GM18520 (cell line): Measurements from ENCODE around the gene FAM184A.
"Not testable (repeated sequence)": the region's sequence is repeated elsewhere in the genome, so short reads cannot be mapped to it uniquely, and the experiment has no call there.

Experiments
- ATAC-seq: cut with Tn5 transposase; IDR thresholded peaks from one replicate; pipeline ENCODE4 v1.9.1; 2021; ENCODE audit not compliant: unreplicated experiment

Gene FAM184A

GRCh38 chr6:119097815-119098361, 19.4 kb upstream of the FAM184A start:
- ATAC-seq = not testable (repeated sequence)

- no peak for ATAC-seq
These were observed 18.5 kb upstream of the FAM184A start for GRCh38 chr6:119096721-119097565.

DNA sequence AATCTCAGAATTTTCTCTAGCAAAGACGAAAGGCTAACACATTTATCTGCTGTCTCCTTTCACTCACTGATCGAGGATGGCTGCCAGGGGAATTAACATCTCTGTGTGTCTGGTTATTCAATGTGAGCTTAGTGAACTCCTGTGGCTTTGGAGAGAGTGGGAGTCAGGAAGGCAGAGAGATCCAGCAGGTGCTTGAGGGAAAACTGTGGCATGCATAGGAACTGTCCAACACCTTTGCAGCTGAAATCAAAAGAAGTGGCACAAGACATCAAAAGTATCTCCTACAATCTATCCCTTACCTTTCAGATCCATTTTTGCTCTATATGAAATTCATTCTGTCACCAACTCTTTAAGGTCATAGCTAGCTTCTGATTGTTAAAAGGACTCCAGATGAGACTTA, 11.8 kb upstream of the FAM184A start:
- no peak for ATAC-seq

DNA sequence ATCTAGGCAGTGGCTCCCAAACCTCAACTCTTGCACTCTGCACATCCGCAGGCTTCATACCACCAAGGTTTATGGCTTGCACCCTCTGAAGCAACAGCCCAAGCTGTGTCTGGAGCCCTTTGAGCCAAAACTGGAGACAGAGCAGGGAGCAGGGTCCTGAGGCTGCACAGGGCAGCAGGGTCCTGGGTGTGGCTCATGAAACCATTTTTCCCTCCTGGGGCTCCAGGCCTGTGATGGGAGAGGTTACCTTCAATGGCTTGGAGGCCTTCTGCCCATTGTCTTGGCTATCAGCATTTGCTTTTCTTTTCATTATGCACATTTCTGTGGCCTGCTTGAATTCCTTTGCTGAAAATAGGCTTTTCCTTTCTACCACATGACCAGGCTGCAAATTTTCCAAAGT, 6.3 kb upstream of the FAM184A start:
- ATAC-seq = no peak

DNA sequence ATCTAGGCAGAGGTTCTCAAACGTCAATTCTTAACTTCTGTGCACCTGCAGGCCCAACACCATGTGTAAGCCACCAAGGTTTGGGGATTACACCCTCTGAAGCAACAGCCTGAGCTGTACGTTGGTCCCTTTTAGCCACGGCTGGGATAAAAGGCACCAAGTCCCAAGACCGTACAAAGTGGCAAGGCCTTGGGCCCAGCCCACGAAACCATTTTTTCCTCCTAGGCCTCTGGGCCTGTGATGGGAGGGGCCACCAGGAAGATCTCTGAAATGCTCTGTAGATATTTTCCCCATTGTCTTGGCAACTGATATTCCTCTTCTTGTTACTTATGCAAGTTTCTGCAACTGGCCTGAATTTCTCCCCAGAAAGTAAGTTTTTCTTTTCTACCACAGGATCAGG, 4.5 kb upstream of the FAM184A start:
- no peak for ATAC-seq

GRCh38 chr6:119079283-119079809, 882 bp upstream of the FAM184A start:
- ATAC-seq = no peak

GRCh38 chr6:119077643-119078375, 655 bp downstream of the FAM184A start:
- no peak for ATAC-seq

DNA sequence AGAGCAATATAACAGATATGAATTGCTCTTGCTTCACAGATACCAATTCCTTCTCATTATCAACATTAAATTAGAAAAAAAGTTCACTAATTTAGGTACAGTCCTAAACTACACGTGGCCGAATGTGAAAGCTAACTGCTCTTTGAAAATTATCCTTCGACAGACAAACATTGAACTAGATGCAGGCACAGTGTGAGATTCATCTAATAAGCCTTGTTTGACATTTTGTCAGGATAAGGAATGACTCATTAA, 1.1 kb downstream of the FAM184A start:
- ATAC-seq = no peak

DNA sequence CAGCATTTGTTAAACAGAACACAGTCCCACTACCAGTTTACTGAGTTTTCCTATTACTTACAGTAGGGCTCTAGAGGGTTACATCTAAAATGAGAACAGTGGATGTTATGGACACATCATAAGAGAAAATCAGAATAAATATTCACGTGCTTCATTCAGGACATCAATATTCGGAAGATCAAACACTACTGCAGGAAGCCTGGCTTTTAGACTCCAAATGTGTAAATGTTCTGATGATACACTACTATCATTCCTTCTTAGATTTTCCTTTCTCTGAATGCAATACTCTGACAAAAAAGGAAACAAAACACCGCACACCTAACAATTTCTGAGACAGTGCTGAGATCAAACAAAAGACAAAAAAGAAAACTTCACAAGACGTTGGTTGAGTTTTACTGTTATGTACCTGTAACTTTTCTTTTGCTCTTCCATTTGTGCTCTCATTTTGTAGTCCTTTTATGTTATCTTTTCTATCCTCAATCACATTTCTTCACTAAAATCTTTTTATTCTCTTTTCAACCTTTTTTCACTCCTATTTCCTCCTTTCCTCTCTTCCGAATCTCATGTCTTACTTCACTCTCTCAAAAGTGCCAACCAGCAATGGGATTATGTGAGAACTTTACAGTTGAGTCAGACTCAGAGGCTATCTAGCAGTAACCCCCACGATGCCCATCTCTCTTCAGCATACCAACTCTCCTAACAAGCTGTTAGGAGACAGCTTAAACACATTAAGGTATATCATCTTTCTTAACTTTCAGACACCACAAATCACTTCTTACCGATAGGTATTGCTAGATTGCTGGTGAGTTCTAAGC, 1.7 kb downstream of the FAM184A start:
- ATAC-seq = no peak

DNA sequence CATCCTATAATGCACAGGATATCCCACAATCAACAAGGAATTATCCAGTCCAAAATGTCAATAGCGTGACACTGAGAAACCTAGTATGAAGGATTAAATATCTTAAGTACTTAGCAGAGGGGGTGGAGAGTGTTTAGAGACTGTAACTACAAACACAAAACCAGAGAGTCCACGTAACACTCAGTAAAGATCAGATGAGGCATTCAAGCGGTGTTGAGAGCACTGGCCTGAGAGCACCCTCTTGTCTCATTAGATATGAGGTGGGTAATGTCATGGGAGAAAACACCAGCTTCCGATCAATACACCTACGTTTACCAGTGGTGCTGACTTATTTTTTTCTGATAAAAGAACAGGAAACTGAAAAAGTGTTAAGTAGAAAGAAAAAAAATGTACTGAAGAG, 2.3 kb downstream of the FAM184A start:
- ATAC-seq = no peak

DNA sequence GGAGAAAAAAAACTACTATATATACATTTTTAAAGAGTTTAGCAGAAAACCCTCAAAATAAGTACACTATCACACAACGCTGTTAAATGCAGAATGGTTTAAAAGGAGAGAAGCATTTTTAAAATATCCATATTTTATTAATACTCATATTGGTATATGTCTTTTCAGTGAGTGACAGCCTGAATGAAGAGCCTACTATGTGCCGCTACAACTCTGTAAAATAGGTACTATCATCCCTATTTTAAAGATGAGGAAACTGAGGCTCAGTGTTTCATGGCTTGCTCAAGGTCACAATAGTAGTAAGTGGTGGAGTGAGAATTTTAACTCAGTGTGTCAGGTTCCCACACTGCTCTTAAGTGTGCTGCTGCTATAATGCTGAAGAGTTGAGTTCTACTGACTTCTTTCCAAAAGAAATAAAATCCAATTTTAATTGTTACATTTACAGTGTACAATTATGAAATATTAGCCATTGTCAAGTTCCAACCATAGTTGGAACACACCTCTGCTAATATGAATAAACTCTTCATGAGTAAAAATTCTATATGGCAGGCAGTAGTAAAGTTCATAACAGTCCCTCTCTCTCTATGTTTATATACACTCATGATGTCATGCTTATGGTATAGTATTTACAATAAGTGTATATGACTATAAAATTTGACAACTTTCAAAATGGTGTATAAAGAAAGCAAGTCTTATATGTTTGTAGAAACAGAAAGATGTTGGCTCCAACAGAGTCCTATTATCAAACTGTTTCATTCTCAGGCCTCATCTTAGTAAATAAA, 3.1 kb downstream of the FAM184A start:
- no peak for ATAC-seq

DNA sequence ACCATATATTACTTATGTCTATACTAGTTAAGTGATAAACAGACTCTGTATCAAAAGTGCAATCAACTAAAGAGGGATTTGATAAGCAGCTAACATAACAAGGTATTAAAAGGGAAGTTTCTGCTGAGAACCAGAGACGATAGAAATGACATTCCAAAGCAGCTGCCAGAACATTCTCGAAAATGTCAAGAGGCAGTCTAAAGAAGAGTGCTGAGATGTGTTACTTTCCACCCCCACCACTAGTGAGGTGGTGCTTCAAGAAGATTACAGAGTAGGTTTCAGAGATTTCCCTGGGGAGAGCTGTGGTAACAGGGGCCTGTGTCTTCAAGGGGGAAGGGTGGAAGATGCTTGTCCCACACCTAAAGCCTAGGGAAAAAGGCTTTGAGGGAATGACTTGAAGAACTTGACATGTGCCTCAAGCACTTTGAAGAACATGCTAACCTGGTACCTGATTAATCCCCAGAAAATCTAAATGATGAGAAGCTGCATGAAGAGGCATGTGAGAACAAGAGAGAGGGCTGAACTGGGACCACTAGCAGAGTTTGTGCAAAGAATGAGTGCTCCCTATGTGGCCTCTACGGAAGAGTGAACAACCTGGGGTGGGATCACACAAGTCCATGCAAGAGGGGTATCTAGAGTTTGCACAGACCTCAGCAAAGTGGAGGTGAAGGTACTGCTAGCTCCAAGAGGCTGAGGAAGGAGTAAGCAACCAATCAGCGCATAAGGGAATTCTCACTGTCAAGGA, 5.0 kb downstream of the FAM184A start:
- no peak for ATAC-seq

DNA sequence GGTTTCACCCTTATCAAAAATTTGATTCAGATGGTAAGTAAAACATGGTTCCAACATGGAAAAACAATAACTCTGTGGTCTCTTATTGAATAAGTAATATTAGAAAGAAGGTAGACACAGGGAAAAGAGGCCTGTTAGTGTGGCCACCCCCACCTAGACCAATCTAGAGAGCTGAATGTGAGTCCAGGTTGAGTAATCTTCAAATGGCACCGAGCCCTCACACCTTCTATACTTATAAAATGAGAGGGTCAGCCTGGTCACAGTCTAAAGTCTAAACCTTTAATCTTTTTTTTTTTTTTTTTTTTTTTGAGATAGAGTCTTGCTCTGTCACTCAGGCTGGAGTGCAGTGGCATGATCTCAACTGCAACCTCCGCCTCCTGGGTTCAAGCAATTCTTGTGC, 6.9 kb downstream of the FAM184A start:
- no peak for ATAC-seq

DNA sequence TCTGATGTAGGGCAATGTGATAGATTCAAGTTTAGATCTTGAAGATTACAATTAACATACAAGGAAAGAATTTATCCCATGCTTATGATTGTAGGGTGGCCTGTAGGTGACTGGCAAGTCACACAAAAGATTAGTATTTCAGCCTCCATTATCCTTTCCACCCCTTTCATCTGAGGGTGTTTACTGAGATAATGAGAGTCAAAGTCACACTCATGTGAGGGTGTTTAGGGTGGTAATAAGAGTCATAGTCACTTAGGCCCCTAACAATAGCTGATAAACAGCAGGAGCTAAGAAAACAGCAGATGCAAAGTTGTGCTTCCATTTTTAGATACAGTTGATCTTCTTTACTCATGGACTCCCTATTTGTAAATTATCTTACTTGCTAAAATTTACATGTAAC, 11.4 kb downstream of the FAM184A start:
- no peak for ATAC-seq

DNA sequence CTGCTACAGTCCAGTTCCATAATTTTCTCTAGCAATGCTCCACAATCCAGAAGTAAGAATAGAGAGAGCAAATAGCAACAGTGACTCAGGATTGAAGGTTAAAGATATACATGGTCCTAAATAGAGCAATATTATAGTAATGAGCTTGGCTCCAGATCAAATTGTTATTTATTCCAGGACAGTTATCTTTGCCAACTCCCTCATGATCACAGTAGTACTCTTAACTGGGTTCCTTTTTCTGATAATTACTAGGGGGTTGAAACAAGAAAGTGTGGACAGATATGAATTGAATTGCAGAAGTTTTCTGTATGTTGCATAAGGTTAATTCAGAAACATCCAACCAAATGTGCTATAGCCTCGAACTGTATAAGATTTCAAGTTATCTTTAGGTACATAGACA, 11.9 kb downstream of the FAM184A start:
- ATAC-seq = no peak

- no peak for ATAC-seq
These were observed 12.5 kb downstream of the FAM184A start for GRCh38 chr6:119065955-119066354.

DNA sequence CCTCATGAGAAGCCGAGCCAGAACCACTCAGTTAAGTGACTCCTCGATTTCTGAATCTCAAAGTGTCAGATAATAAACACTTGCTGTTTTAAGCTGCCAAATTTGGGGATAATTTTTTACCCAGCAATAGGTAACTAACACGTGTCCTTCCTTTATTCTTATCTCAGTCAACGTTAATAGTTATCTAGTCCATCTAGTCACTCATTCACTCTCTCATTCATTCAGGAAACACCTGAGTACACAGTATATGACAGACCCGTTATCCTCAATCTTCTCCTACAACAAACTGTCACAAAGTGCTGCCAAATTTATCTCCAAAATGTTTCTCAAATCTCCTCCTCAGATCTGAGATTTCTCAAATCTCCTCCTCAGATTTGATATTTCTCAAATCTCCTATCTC, 13.1 kb downstream of the FAM184A start:
- no peak for ATAC-seq

- no peak for ATAC-seq
These were observed 15.0 kb downstream of the FAM184A start for GRCh38 chr6:119063491-119063890.

- no peak for ATAC-seq
These were observed 17.2 kb downstream of the FAM184A start for GRCh38 chr6:119061215-119061614.
